Upper lobe of left lung (tissue), 6 donors: ENCODE data around the gene ROBO3. TPM values are rescaled to one million over a fixed set of nuclear protein-coding genes. Genes with fewer than 3 reads are reported as not detected.

Experiments
- ATAC-seq, 2 donors: fragments of 200-7000 bp; cut with Tn5 transposase; one replicate each; pipeline ENCODE4 v1.9.1; 2022; ENCODE audit warnings: mild to moderate bottlenecking in 2 of 2, moderate library complexity in 2 of 2; ENCODE audit not compliant: low FRiP score in 2 of 2
- DNase-seq, 2 donors: peaks; one replicate each; pipeline ENCODE4 v3.0.0-alpha.2; 2019 to 2020
- H3K27ac ChIP-seq, 4 donors: fragments of 200-600 bp; sonication (generic); one replicate each; pipeline ENCODE4 v1.5.1; 2016 to 2019
- H3K27me3 ChIP-seq, 4 donors: fragments of 200-600 bp; sonication (generic); one replicate each; pipeline ENCODE4 v1.5.1; 2017 to 2019
- H3K36me3 ChIP-seq, 4 donors: fragments of 200-600 bp; sonication (generic); one replicate each; pipeline ENCODE4 v1.5.1; 2016 to 2019
- H3K4me1 ChIP-seq, 4 donors: fragments of 200-600 bp; sonication (generic); one replicate each; pipeline ENCODE4 v1.5.1; 2018 to 2019
- H3K4me3 ChIP-seq, 4 donors: fragments of 200-600 bp; sonication (generic); one replicate each; pipeline ENCODE4 v1.5.1; 2017 to 2019; ENCODE audit warnings: mild to moderate bottlenecking in 2 of 4, moderate library complexity in 1 of 4
- H3K9me3 ChIP-seq, 4 donors: fragments of 200-600 bp; sonication (generic); one replicate each; pipeline ENCODE4 v1.5.1; 2018 to 2019
- CTCF ChIP-seq, 6 experiments: fragments of 450-650 bp in 4 of 6; fragments of 200-600 bp in 2 of 6; sonication (generic) in 2 of 6; IDR thresholded peaks; one replicate each; pipeline ENCODE4 v1.5.1; 2016 to 2019; ENCODE audit warnings: antibody characterized with exemption in 6 of 6
- EP300 ChIP-seq, 4 donors: sonication (generic); formaldehyde crosslinking; IDR thresholded peaks; one replicate each; pipeline ENCODE4 v1.5.1; 2017; ENCODE audit warnings: antibody characterized with exemption in 4 of 4, control low read depth in 2 of 4
- POLR2A ChIP-seq, 4 donors: fragments of 450-650 bp; IDR thresholded peaks; one replicate each; pipeline ENCODE4 v1.5.1; 2016 to 2017; ENCODE audit warnings: antibody characterized with exemption in 4 of 4, mild to moderate bottlenecking in 2 of 4
- POLR2AphosphoS5 ChIP-seq, 2 donors: sonication (generic); formaldehyde crosslinking; IDR thresholded peaks; one replicate each; pipeline ENCODE4 v1.5.1; 2017; ENCODE audit warnings: antibody characterized with exemption in 2 of 2
- WGBS, 2 donors: methylation state at CpG; one replicate each; pipeline ENCODE4 v1.1.5; 2017 to 2018; 5-methylcytosine and 5-hydroxymethylcytosine counted together
- total RNA-seq, 6 donors: library from RNA; depleted of rRNA in 4 of 6; stranded (reverse); fragments of >200 nt in 4 of 6; gene quantifications; one replicate each; pipeline versions ENCODE4 v1.1.0 to v1.2.1, GENCODE V29; 2016 to 2021
- donor health status: DM: no; HTN: no; CAD: no; lungs with moderate emphysema.
- donor health status: DM: no; HTN: yes; CAD: no; lungs with severe emphysema.

ROBO3 gene
- total RNA-seq, 6 donors from 2014 or later = 6.4 to 40.9 (median 7.5) TPM

- ATAC-seq = peak; percentile 6 to 55
- 40 to 43% methylated on average over 12 of the region's 12 CpGs for WGBS, 2 donors
- DNase-seq = peak; percentile 29 to 47
Measured at GRCh38 chr11:124897674-124898262, 32.5 kb downstream of the ROBO3 start, which contains the start of gene ROBO4. TSS of gene ROBO4 (minus strand) at chr11:124897865. CDS start at chr11:124897795, 70 bp downstream.

GRCh38 chr11:124898263-124898680 is 33.0 kb downstream of the ROBO3 start:
- no peak for TF ChIP-seq POLR2AphosphoS5 (IDR thresholded peaks at IDR 0.05)
- peaks cover 0 to 21% (median 0%) of the 10 kb centered on the region in 4 donors for H3K36me3 ChIP-seq
- peaks cover 22 to 32% (median 28%) of the 10 kb centered on the region in 4 donors for H3K4me1 ChIP-seq
- H3K9me3 ChIP-seq = no peaks in the 10 kb centered on the region
- WGBS, 2 donors = 38 to 45% methylated on average over 3 of the region's 3 CpGs
- H3K27me3 ChIP-seq = no peaks in the 10 kb centered on the region
- H3K4me3 ChIP-seq = peak overlapping the region in 1 of 4 donors; percentile 49
- ATAC-seq (peak in 1 of 2 donors; percentile 60), DNase-seq (no peak)
- H3K27ac ChIP-seq = peak overlapping the region; percentile 84 to 89 (median 86)

More at GRCh38 chr11:124897674-124898262, 32.5 kb downstream of the ROBO3 start, which contains the start of gene ROBO4:
- H3K4me3 ChIP-seq = peak within 1 kb of the TSS; percentile 43 to 54 (median 48)
- H3K4me1 ChIP-seq = peaks cover 23 to 32% (median 29%) of the 10 kb centered on the region in 4 donors
- peaks cover 0 to 21% (median 0%) of the 10 kb centered on the region in 4 donors for H3K36me3 ChIP-seq
- H3K27ac ChIP-seq = peak within 1 kb of the TSS; percentile 84 to 89 (median 86)
- H3K9me3 ChIP-seq = no peaks in the 10 kb centered on the region
- no peaks in the 10 kb centered on the region for H3K27me3 ChIP-seq
- TF ChIP-seq POLR2AphosphoS5 (IDR thresholded peaks at IDR 0.05) = peak; percentile 62 to 67
- no peak for TF ChIP-seq CTCF (IDR thresholded peaks at IDR 0.05)
- TF ChIP-seq POLR2A (IDR thresholded peaks at IDR 0.05) = peak in 2 of 4 donors; percentile 34 to 35

GRCh38 chr11:124898711-124899110 is 33.5 kb downstream of the ROBO3 start:
- 32 to 43% methylated on average over 5 of the region's 5 CpGs for WGBS, 2 donors
- DNase-seq (no peak), ATAC-seq (peak; percentile 28 to 70)
- TF ChIP-seq CTCF (IDR thresholded peaks at IDR 0.05) (no peak), POLR2AphosphoS5 (IDR thresholded peaks at IDR 0.05) (peak; percentile 85 to 91), EP300 (IDR thresholded peaks at IDR 0.05) (peak in 3 of 4 donors; percentile 75 to 93 (median 91))
- Histone ChIP-seq H3K27me3 (no peaks in the 10 kb centered on the region), H3K36me3 (peaks cover 0 to 18% (median 0%) of the 10 kb centered on the region in 4 donors), H3K4me3 (no peak overlapping the region), H3K27ac (peak overlapping the region; percentile 84 to 89 (median 86)), H3K4me1 (peaks cover 19 to 30% (median 25%) of the 10 kb centered on the region in 4 donors), H3K9me3 (no peaks in the 10 kb centered on the region)

DNA sequence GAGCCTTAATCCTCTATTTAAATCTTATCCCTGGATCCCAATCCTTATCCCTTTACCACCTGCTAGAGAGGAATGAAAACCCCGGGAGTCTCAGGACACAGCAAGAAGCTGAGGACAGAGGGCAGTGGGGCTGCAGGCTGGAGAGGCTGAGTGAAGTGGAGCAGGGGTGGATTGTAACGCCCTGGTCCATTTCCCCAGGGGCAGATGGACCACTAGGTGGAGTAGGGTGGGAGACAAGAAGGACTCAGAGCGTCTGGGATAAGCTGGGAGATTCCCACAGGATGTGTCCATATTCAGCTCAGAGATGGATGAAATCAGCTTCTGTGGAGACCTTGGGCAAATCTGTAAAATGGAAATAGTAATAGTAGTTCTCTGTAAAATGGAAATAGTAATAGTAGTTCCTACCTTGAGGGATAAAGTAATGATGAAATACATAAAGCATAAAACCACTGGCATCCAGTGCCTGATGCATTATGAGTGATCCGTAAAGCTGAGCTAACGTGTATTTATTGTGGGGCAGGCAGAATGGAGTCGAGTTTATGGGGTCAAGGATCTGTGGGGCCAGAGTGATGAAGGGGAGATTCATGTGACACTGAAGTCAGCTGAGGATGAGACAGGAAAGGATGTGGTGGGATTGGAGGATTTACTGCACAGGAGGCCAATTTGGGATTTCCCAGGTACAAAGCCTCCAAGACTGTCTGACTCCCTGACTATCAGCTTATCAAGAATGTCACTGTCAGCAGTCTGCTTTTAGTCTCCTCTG is 34.3 kb downstream of the ROBO3 start:
- no peaks in the 10 kb centered on the region for H3K9me3 ChIP-seq
- H3K36me3 ChIP-seq = peaks cover 0 to 14% (median 0%) of the 10 kb centered on the region in 4 donors
- peak overlapping the region; percentile 84 to 89 (median 86) for H3K27ac ChIP-seq
- DNase-seq (no peak), ATAC-seq (no peak)
- no peak for TF ChIP-seq EP300 (IDR thresholded peaks at IDR 0.05)
- no peak for TF ChIP-seq POLR2AphosphoS5 (IDR thresholded peaks at IDR 0.05)
- peak in 1 of 6 experiments; percentile 7 for TF ChIP-seq CTCF (IDR thresholded peaks at IDR 0.05)
- no peak for TF ChIP-seq POLR2A (IDR thresholded peaks at IDR 0.05)
- WGBS, 2 donors = 54 to 64% methylated on average over 6 of the region's 6 CpGs
- H3K4me3 ChIP-seq = no peak overlapping the region
- peaks cover 13 to 23% (median 21%) of the 10 kb centered on the region in 4 donors for H3K4me1 ChIP-seq
- no peaks in the 10 kb centered on the region for H3K27me3 ChIP-seq

GRCh38 chr11:124900464-124900863 is 35.2 kb downstream of the ROBO3 start:
- Histone ChIP-seq H3K36me3 (peaks cover 0 to 5% (median 0%) of the 10 kb centered on the region in 4 donors), H3K27me3 (no peaks in the 10 kb centered on the region), H3K9me3 (no peaks in the 10 kb centered on the region), H3K27ac (peak overlapping the region; percentile 84 to 89 (median 86)), H3K4me3 (no peak overlapping the region), H3K4me1 (peaks cover 13 to 23% (median 18%) of the 10 kb centered on the region in 4 donors)
- TF ChIP-seq EP300 (IDR thresholded peaks at IDR 0.05) (peak in 3 of 4 donors; percentile 68 to 92 (median 90)), POLR2A (IDR thresholded peaks at IDR 0.05) (no peak), POLR2AphosphoS5 (IDR thresholded peaks at IDR 0.05) (peak; percentile 73 to 89)
- peak in 1 of 2 donors; percentile 68 for ATAC-seq
- 59 to 82% methylated on average over 5 of the region's 5 CpGs for WGBS, 2 donors
- DNase-seq = peak in 1 of 2 donors; percentile 50
